SK-N-SH (cell line): Measurements from ENCODE around the gene SNRPE. TPM values are rescaled to one million over a fixed set of nuclear protein-coding genes. Genes with fewer than 3 reads are reported as not detected.

ENCODE experiments used
- CTCF ChIA-PET: fragments of 300-600, 350-600 bp; formaldehyde crosslinking; extraction: SDS; loops from one replicate; lab custom pipeline; 2021; lab: Yijun Ruan, JAX
- POLR2A ChIA-PET: fragments of 350-600 bp; sonication (Branson Sonifier 250); formaldehyde crosslinking; extraction: SDS; loops from one replicate; lab custom pipeline; 2020; ENCODE audit warnings: antibody characterized with exemption, inconsistent platforms; lab: Yijun Ruan, JAX
- DNase-seq: peaks from one replicate; pipeline ENCODE4 v3.0.0; 2012
- H2AFZ ChIP-seq: fragments of 200-600 bp; sonication (generic); 2 replicates; pipeline ENCODE4 v1.8.1; 2016; ENCODE audit warnings: antibody characterized with exemption, mild to moderate bottlenecking, low read depth
- H3F3A ChIP-seq: fragments of 200-600 bp; sonication (generic); replicated peaks from 2 replicates; pipeline ENCODE3; 2016; ENCODE audit warnings: antibody characterized with exemption, mild to moderate bottlenecking; ENCODE audit not compliant: insufficient read depth
- H3K27ac ChIP-seq, 2 experiments: fragments of 200-500 bp in 1 of 2; fragments of 200-600 bp in 1 of 2; sonication (Bioruptor generic) in 1 of 2; sonication (generic), shearing (Covaris generic) in 1 of 2; 2 replicates each; pipeline versions ENCODE4 v1.5.1 to v1.6.1; 2014 to 2016; ENCODE audit warnings: low read depth in 2 of 2, inconsistent platforms in 1 of 2, low read length in 1 of 2, mild to moderate bottlenecking in 1 of 2, mixed read lengths in 1 of 2
- H3K27me3 ChIP-seq: fragments of 200-600 bp; sonication (generic), shearing (Covaris generic); 2 replicates; pipeline ENCODE4 v1.6.1; 2016; ENCODE audit warnings: mixed run types; ENCODE audit not compliant: insufficient read depth
- H3K36me3 ChIP-seq, 2 experiments: fragments of 200-500 bp in 1 of 2; fragments of 200-600 bp in 1 of 2; sonication (Bioruptor generic) in 1 of 2; sonication (generic) in 1 of 2; replicated peaks in 1 of 2; 2 replicates each; pipeline versions ENCODE3 to v1.5.1; 2014 to 2016; ENCODE audit warnings: low read length in 1 of 2, mild to moderate bottlenecking in 1 of 2; ENCODE audit not compliant: insufficient read depth in 2 of 2, control insufficient read depth in 1 of 2
- H3K4me1 ChIP-seq, 2 experiments: fragments of 200-500 bp in 1 of 2; fragments of 200-600 bp in 1 of 2; sonication (Bioruptor generic) in 1 of 2; sonication (generic), shearing (Covaris generic) in 1 of 2; 2 replicates each; pipeline versions ENCODE4 v1.5.1 to v1.6.1; 2014 to 2016; ENCODE audit warnings: low read depth in 1 of 2, low read length in 1 of 2, mixed run types in 1 of 2; ENCODE audit not compliant: insufficient read depth in 2 of 2, control insufficient read depth in 1 of 2
- H3K4me2 ChIP-seq: fragments of 200-600 bp; sonication (generic), shearing (Covaris generic); 2 replicates; pipeline ENCODE4 v1.6.1; 2017; ENCODE audit warnings: mixed run types
- H3K4me3 ChIP-seq, 2 experiments: fragments of 200-500 bp in 1 of 2; fragments of 200-600 bp in 1 of 2; sonication (Bioruptor generic) in 1 of 2; sonication (generic), shearing (Covaris generic) in 1 of 2; 2 replicates each; pipeline versions ENCODE4 v1.5.1 to v1.8.1; 2014 to 2016; ENCODE audit warnings: low read depth in 2 of 2, inconsistent platforms in 1 of 2, low read length in 1 of 2, mild to moderate bottlenecking in 1 of 2, mixed read lengths in 1 of 2, moderate library complexity in 1 of 2
- H3K79me2 ChIP-seq: fragments of 200-600 bp; sonication (generic); 2 replicates; pipeline ENCODE4 v1.8.1; 2017; ENCODE audit warnings: mild to moderate bottlenecking; ENCODE audit not compliant: insufficient read depth
- H3K9ac ChIP-seq: fragments of 200-600 bp; sonication (generic); 2 replicates; pipeline ENCODE4 v1.6.1; 2017; ENCODE audit warnings: mixed run types
- H3K9me2 ChIP-seq: fragments of 200-600 bp; sonication (generic); 2 replicates; pipeline ENCODE4 v1.6.1; 2017; ENCODE audit warnings: mixed run types
- H3K9me3 ChIP-seq: fragments of 200-600 bp; sonication (generic); 2 replicates; pipeline ENCODE4 v1.6.1; 2017; ENCODE audit warnings: mixed run types, mild to moderate bottlenecking, moderate library complexity
- H4K20me1 ChIP-seq: fragments of 200-600 bp; sonication (generic); 2 replicates; pipeline ENCODE4 v1.6.1; 2017; ENCODE audit warnings: mild to moderate bottlenecking, mixed run types; ENCODE audit not compliant: insufficient read depth
- CTCF ChIP-seq: fragments of 200-600 bp; sonication (generic); IDR thresholded peaks from 2 replicates; pipeline ENCODE4 v1.6.1; 2017; ENCODE audit warnings: antibody characterized with exemption, mild to moderate bottlenecking, moderate library complexity
- EP300 ChIP-seq, 2 experiments: IDR thresholded peaks; 2 replicates each; pipeline versions ENCODE4 v1.4.0 to v1.6.1; 2012; ENCODE audit warnings: borderline replicate concordance in 1 of 2, low read depth in 1 of 2, low read length in 1 of 2
- FOSL2 ChIP-seq: IDR thresholded peaks from 2 replicates; pipeline ENCODE4 v1.4.0; 2012; ENCODE audit warnings: low read depth, mild to moderate bottlenecking, moderate library complexity, borderline replicate concordance
- FOXJ3 ChIP-seq: sonication (generic); formaldehyde crosslinking; IDR thresholded peaks from 2 replicates; pipeline ENCODE4 v1.5.1; 2020; ENCODE audit warnings: mild to moderate bottlenecking, missing genetic modification reagents
- FOXM1 ChIP-seq: IDR thresholded peaks from 2 replicates; pipeline ENCODE4 v1.4.0; 2012; ENCODE audit warnings: low read depth, mild to moderate bottlenecking
- GATA2 ChIP-seq: sonication (generic); formaldehyde crosslinking; IDR thresholded peaks from 2 replicates; pipeline ENCODE4 v1.5.0; 2020; ENCODE audit warnings: mild to moderate bottlenecking, missing genetic modification reagents
- MEF2A ChIP-seq: IDR thresholded peaks from 2 replicates; pipeline ENCODE4 v1.4.0; 2012; ENCODE audit warnings: low read depth, borderline replicate concordance
- POLR2AphosphoS5 ChIP-seq: IDR thresholded peaks from 2 replicates; pipeline ENCODE4 v1.6.1; 2012; ENCODE audit warnings: low read depth, low read length
- RXRA ChIP-seq: IDR thresholded peaks from 2 replicates; pipeline ENCODE4 v1.4.0; 2012; ENCODE audit warnings: low read depth, mild to moderate bottlenecking, borderline replicate concordance
- SIN3A ChIP-seq: IDR thresholded peaks from 2 replicates; pipeline ENCODE4 v1.6.1; 2012; ENCODE audit warnings: low read depth, mild to moderate bottlenecking, low read length, moderate library complexity, borderline replicate concordance
- SMC3 ChIP-seq: IDR thresholded peaks from 2 replicates; pipeline ENCODE4 v1.6.1; 2012; ENCODE audit warnings: low read depth, low read length, improper control_type of control experiment
- TAF1 ChIP-seq: IDR thresholded peaks from 2 replicates; pipeline ENCODE4 v1.6.1; 2012; ENCODE audit warnings: low read depth, mild to moderate bottlenecking, low read length, moderate library complexity, borderline replicate concordance
- TCF12 ChIP-seq: IDR thresholded peaks from 2 replicates; pipeline ENCODE4 v1.4.0; 2012
- ZBTB33 ChIP-seq: IDR thresholded peaks from 2 replicates; pipeline ENCODE4 v1.4.0; 2012; ENCODE audit warnings: low read depth, borderline replicate concordance
- WGBS: methylation state at CpG from one replicate; pipeline ENCODE4 v1.1.6; 2017; ENCODE audit warnings: low lambda C conversion rate; 5-methylcytosine and 5-hydroxymethylcytosine counted together
- polyA plus RNA-seq, 3 experiments: library from polyadenylated mRNA; depleted of rRNA; stranded (reverse); fragments of >200 nt; gene quantifications; 2 replicates each; pipeline ENCODE4 v1.2.3, GENCODE V29; 2012
- TF ChIP-seq, protein P1 (sequence below): IDR thresholded peaks from 2 replicates; pipeline ENCODE4 v1.4.0; 2012; ENCODE audit warnings: low read depth
- TF ChIP-seq, protein P2 (sequence below): IDR thresholded peaks from 2 replicates; pipeline ENCODE4 v1.6.1; 2012; ENCODE audit warnings: mild to moderate bottlenecking, low read depth, low read length, moderate library complexity
- TF ChIP-seq, protein P3 (sequence below): IDR thresholded peaks from 2 replicates; pipeline ENCODE4 v1.4.0; 2012; ENCODE audit warnings: low read depth, borderline replicate concordance

Gene SNRPE
- polyA plus RNA-seq, 1 of the 3 experiments (the other 2 are of a cell fraction): 359 TPM

GRCh38 chr1:203899869-203900714 lies 38.7 kb downstream of the SNRPE start:
- Histone ChIP-seq H3K79me2 (no peaks in the 10 kb centered on the region), H3K9me2 (no peaks in the 10 kb centered on the region), H3K27me3 (no peaks in the 10 kb centered on the region), H3K36me3 (no peaks in the 10 kb centered on the region), H3K4me3 (no peak overlapping the region)
- TF ChIP-seq SMC3: no peak
- no peak for TF ChIP-seq POLR2AphosphoS5
- TF ChIP-seq TCF12: no peak
- no peak for TF ChIP-seq TAF1
- TF ChIP-seq FOSL2: no peak
- TF ChIP-seq, all 33 proteins: peak for 0
- Histone ChIP-seq H2AFZ (no peak overlapping the region), H4K20me1 (no peaks in the 10 kb centered on the region), H3K4me2 (no peak overlapping the region), H3K4me1 (no peaks in the 10 kb centered on the region), H3K9ac (no peak overlapping the region), H3K9me3 (no peaks in the 10 kb centered on the region), H3F3A (peaks cover 7% of the 10 kb centered on the region), H3K27ac (no peak overlapping the region)
- DNase-seq: no peak
- ChIA-PET CTCF (interaction anchor here (1.1 to 1.5 kb wide), 2 partner anchors 27 to 229 kb away, joined by 3 to 4 read pairs; no protein-coding TSS in a partner anchor), POLR2A (no interaction called here)
- 91% methylated on average over 28 of the region's 47 CpGs for WGBS

DNA sequence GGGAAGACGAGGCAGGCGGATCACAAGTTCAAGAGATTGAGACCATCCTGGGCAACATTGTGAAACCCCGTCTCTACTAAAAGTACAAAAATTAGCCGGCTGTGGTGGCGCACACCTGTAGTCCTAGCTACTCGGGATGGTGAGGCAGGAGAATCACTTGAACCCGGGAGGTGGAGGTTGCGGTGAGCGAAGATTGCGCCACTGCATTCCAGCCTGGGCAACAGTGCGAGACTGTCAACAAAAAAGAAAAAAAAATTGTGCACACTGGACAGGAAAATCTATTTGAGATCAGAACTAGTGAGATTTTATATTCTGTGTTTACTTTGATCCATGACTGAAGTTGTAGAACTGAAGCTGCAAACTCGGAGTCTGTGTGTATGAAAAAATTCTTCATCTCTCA lies 40.2 kb downstream of the SNRPE start:
- DNase-seq: no peak
- Histone ChIP-seq H3K9me3 (no peaks in the 10 kb centered on the region), H3K27ac (no peak overlapping the region), H3K36me3 (no peaks in the 10 kb centered on the region), H3K79me2 (no peaks in the 10 kb centered on the region), H4K20me1 (no peaks in the 10 kb centered on the region), H3K4me1 (peaks cover 0 to 5% of the 10 kb centered on the region in 2 experiments; a peak in 1 of 4 replicates), H3K4me2 (no peak overlapping the region), H2AFZ (no peak overlapping the region), H3K27me3 (no peaks in the 10 kb centered on the region), H3F3A (peaks cover 16% of the 10 kb centered on the region), H3K9ac (no peak overlapping the region), H3K4me3 (no peak overlapping the region), H3K9me2 (no peaks in the 10 kb centered on the region)
- no peak for TF ChIP-seq MEF2A
- no peak for TF ChIP-seq GATA2 (CRISPR knock-in tag)
- TF ChIP-seq, protein P1, sequence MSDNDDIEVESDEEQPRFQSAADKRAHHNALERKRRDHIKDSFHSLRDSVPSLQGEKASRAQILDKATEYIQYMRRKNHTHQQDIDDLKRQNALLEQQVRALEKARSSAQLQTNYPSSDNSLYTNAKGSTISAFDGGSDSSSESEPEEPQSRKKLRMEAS: no peak
- no peak for TF ChIP-seq FOXJ3 (CRISPR knock-in tag)
- TF ChIP-seq CTCF: no peak
- TF ChIP-seq, protein P2, sequence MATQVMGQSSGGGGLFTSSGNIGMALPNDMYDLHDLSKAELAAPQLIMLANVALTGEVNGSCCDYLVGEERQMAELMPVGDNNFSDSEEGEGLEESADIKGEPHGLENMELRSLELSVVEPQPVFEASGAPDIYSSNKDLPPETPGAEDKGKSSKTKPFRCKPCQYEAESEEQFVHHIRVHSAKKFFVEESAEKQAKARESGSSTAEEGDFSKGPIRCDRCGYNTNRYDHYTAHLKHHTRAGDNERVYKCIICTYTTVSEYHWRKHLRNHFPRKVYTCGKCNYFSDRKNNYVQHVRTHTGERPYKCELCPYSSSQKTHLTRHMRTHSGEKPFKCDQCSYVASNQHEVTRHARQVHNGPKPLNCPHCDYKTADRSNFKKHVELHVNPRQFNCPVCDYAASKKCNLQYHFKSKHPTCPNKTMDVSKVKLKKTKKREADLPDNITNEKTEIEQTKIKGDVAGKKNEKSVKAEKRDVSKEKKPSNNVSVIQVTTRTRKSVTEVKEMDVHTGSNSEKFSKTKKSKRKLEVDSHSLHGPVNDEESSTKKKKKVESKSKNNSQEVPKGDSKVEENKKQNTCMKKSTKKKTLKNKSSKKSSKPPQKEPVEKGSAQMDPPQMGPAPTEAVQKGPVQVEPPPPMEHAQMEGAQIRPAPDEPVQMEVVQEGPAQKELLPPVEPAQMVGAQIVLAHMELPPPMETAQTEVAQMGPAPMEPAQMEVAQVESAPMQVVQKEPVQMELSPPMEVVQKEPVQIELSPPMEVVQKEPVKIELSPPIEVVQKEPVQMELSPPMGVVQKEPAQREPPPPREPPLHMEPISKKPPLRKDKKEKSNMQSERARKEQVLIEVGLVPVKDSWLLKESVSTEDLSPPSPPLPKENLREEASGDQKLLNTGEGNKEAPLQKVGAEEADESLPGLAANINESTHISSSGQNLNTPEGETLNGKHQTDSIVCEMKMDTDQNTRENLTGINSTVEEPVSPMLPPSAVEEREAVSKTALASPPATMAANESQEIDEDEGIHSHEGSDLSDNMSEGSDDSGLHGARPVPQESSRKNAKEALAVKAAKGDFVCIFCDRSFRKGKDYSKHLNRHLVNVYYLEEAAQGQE: no peak
- no peak for TF ChIP-seq EP300 (IDR thresholded peaks at IDR 0.05; ENCODE audit: borderline replicate concordance in 1 of 2, low read depth in 1 of 2, low read length in 1 of 2)
- TF ChIP-seq RXRA: no peak
- TF ChIP-seq FOXM1: no peak
- TF ChIP-seq ZBTB33: no peak
- no peak for TF ChIP-seq POLR2AphosphoS5
- TF ChIP-seq, protein P3, sequence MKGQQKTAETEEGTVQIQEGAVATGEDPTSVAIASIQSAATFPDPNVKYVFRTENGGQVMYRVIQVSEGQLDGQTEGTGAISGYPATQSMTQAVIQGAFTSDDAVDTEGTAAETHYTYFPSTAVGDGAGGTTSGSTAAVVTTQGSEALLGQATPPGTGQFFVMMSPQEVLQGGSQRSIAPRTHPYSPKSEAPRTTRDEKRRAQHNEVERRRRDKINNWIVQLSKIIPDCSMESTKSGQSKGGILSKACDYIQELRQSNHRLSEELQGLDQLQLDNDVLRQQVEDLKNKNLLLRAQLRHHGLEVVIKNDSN: no peak
- TF ChIP-seq SIN3A: no peak
- ChIA-PET POLR2A (interaction anchor here (0.6 kb wide), 1 partner anchor 374 kb away, joined by 3 read pairs; no protein-coding TSS in a partner anchor), CTCF (interaction anchor here (0.6 kb wide), 1 partner anchor 342 kb away, joined by 3 read pairs; no protein-coding TSS in a partner anchor)
- 79% methylated on average over 12 of the region's 12 CpGs for WGBS
